GM23338 (cell line): ENCODE results near the gene AGAP3. TPM values are rescaled to one million over a fixed set of nuclear protein-coding genes. Genes with fewer than 3 reads are reported as not detected.

Experiments
- ATAC-seq: fragments of 200-7000 bp; cut with Tn5 transposase; 3 replicates; pipeline ENCODE4 v1.9.1; 2020
- DNase-seq: peaks from one replicate; pipeline ENCODE4 v3.0.0-alpha.2; 2015; ENCODE audit warnings: low spot score
- H2AFZ ChIP-seq: fragments of 200-600 bp; sonication (generic); 2 replicates; pipeline ENCODE4 v1.8.0; 2016; ENCODE audit warnings: antibody characterized with exemption, mild to moderate bottlenecking, moderate library complexity
- H3F3A ChIP-seq: fragments of 200-600 bp; sonication (generic); replicated peaks from 2 replicates; pipeline ENCODE4 v1.8.0; 2017; ENCODE audit warnings: antibody characterized with exemption, mixed run types, low read depth
- H3K27ac ChIP-seq: fragments of 200-600 bp; sonication (generic); 2 replicates; pipeline ENCODE4 v1.6.1; 2016; ENCODE audit warnings: low read depth
- H3K27me3 ChIP-seq: fragments of 200-600 bp; sonication (generic); 2 replicates; pipeline ENCODE4 v1.8.0; 2016; ENCODE audit warnings: mild to moderate bottlenecking, mixed run types, moderate library complexity; ENCODE audit not compliant: insufficient read depth
- H3K36me3 ChIP-seq: fragments of 200-600 bp; sonication (generic); 2 replicates; pipeline ENCODE4 v1.8.0; 2016; ENCODE audit warnings: mild to moderate bottlenecking; ENCODE audit not compliant: insufficient read depth
- H3K4me1 ChIP-seq: fragments of 200-600 bp; sonication (generic); 2 replicates; pipeline ENCODE4 v1.8.0; 2016; ENCODE audit warnings: mild to moderate bottlenecking, moderate library complexity; ENCODE audit not compliant: insufficient read depth
- H3K4me2 ChIP-seq: fragments of 200-600 bp; sonication (generic); 2 replicates; pipeline ENCODE4 v1.7.1; 2017; ENCODE audit warnings: mixed run types
- H3K4me3 ChIP-seq: fragments of 200-600 bp; sonication (generic); 2 replicates; pipeline ENCODE4 v1.6.1; 2016; ENCODE audit warnings: mixed run types
- H3K79me2 ChIP-seq: fragments of 200-600 bp; sonication (generic); replicated peaks from 2 replicates; pipeline ENCODE4 v1.8.0; 2017; ENCODE audit warnings: mild to moderate bottlenecking; ENCODE audit not compliant: insufficient read depth
- H3K9me2 ChIP-seq: fragments of 200-600 bp; sonication (generic); 2 replicates; pipeline ENCODE4 v1.8.0; 2017; ENCODE audit not compliant: insufficient read depth
- H4K20me1 ChIP-seq: fragments of 200-600 bp; sonication (generic); replicated peaks from 2 replicates; pipeline ENCODE4 v1.8.0; 2017; ENCODE audit warnings: mild to moderate bottlenecking; ENCODE audit not compliant: insufficient read depth
- H3K27ac Mint-ChIP-seq: 2 replicates; pipeline ENCODE4 v1.8.0; 2020; ENCODE audit warnings: inconsistent platforms, mild to moderate bottlenecking, moderate library complexity, mixed read lengths
- H3K27me3 Mint-ChIP-seq: 3 replicates; pipeline ENCODE4 v1.8.0; 2022; ENCODE audit warnings: low read depth, mild to moderate bottlenecking, moderate library complexity, mixed read lengths, inconsistent platforms; ENCODE audit not compliant: insufficient read depth, poor library complexity
- H3K36me3 Mint-ChIP-seq: 3 replicates; pipeline ENCODE4 v1.8.0; 2021; ENCODE audit warnings: low read depth, mild to moderate bottlenecking, inconsistent platforms, moderate library complexity, mixed read lengths
- H3K4me1 Mint-ChIP-seq: 3 replicates; pipeline ENCODE4 v1.8.0; 2020; ENCODE audit warnings: mild to moderate bottlenecking, inconsistent platforms, mixed read lengths
- H3K4me3 Mint-ChIP-seq: 3 replicates; pipeline ENCODE4 v1.8.0; 2021; ENCODE audit warnings: moderate library complexity, mild to moderate bottlenecking, inconsistent platforms, mixed read lengths
- H3K9me3 Mint-ChIP-seq: 3 replicates; pipeline ENCODE4 v1.8.0; 2020; ENCODE audit warnings: moderate library complexity, mild to moderate bottlenecking, inconsistent platforms, mixed read lengths
- CREB1 ChIP-seq: fragments of 250-450 bp; sonication (Bioruptor Pico); IDR thresholded peaks from 2 replicates; pipeline ENCODE4 v1.5.0; 2020; ENCODE audit warnings: low read depth, mild to moderate bottlenecking, moderate library complexity
- CTCF ChIP-seq, 2 experiments: fragments of 200-600 bp in 1 of 2; sonication (generic) in 1 of 2; conservative IDR thresholded peaks; 2 replicates each; pipeline versions ENCODE4 v1.5.1 to v1.6.1; 2016 to 2017; ENCODE audit warnings: antibody characterized with exemption in 2 of 2, low read depth in 2 of 2, mild to moderate bottlenecking in 2 of 2, moderate library complexity in 1 of 2
- ETS1 ChIP-seq: IDR thresholded peaks from 2 replicates; pipeline ENCODE4 v1.6.1; 2016; ENCODE audit warnings: antibody characterized with exemption
- EZH2 ChIP-seq: fragments of 200-600 bp; sonication (generic); IDR thresholded peaks from one replicate; pipeline ENCODE4 v1.8.0; 2017; ENCODE audit warnings: antibody characterized with exemption, mild to moderate bottlenecking, low read depth; ENCODE audit not compliant: unreplicated experiment
- EZH2phosphoT487 ChIP-seq: fragments of 200-600 bp; sonication (generic); IDR thresholded peaks from one replicate; pipeline ENCODE4 v1.8.1; 2018; ENCODE audit warnings: antibody characterized with exemption; ENCODE audit not compliant: unreplicated experiment
- JUNB ChIP-seq: IDR thresholded peaks from one replicate; pipeline ENCODE4 v1.6.1; 2016; ENCODE audit warnings: antibody characterized with exemption; ENCODE audit not compliant: unreplicated experiment
- NANOG ChIP-seq: IDR thresholded peaks from 2 replicates; pipeline ENCODE4 v1.6.1; 2016; ENCODE audit warnings: antibody characterized with exemption, borderline replicate concordance
- POLR2AphosphoS5 ChIP-seq: IDR thresholded peaks from 2 replicates; pipeline ENCODE4 v1.6.1; 2016; ENCODE audit warnings: antibody characterized with exemption, low read depth
- REST ChIP-seq: IDR thresholded peaks from one replicate; pipeline ENCODE4 v1.6.1; 2018; ENCODE audit warnings: antibody characterized with exemption; ENCODE audit not compliant: unreplicated experiment
- STAT1 ChIP-seq: IDR thresholded peaks from one replicate; pipeline ENCODE4 v1.6.1; 2016; ENCODE audit warnings: antibody characterized with exemption; ENCODE audit not compliant: unreplicated experiment
- ZNF114 ChIP-seq: fragments of 250-450 bp; sonication (Bioruptor Pico); IDR thresholded peaks from 2 replicates; pipeline ENCODE4 v1.5.0; 2020; ENCODE audit warnings: mild to moderate bottlenecking, moderate library complexity
- ZNF331 ChIP-seq: fragments of 250-450 bp; sonication (Bioruptor Pico); IDR thresholded peaks from 2 replicates; pipeline ENCODE4 v1.5.0; 2020; ENCODE audit warnings: low read depth, mild to moderate bottlenecking, moderate library complexity
- ZNF462 ChIP-seq: fragments of 250-450 bp; sonication (Bioruptor Pico); IDR thresholded peaks from 2 replicates; pipeline ENCODE4 v1.5.0; 2020; ENCODE audit warnings: mild to moderate bottlenecking, moderate library complexity
- polyA plus RNA-seq: library from polyadenylated mRNA; unstranded; fragments of >200 nt; fragmentation: Nextera tagmentation; extraction: Ambion mirVana; gene quantifications from 2 replicates; pipeline ENCODE4 v1.2.1, GENCODE V29; 2016
- total RNA-seq: library from RNA; depleted of rRNA; stranded (reverse); fragments of >200 nt; shearing (Covaris generic); gene quantifications from 2 replicates; pipeline ENCODE4 v1.2.3, GENCODE V29; 2014

Gene AGAP3
- total and polyA plus RNA-seq, 2 experiments from 2014 or later = 24.0 to 39.2 TPM

- H3K4me1 Mint-ChIP-seq = peaks cover 23% of the 10 kb centered on the region
- Histone ChIP-seq H3K9me2 (no peaks in the 10 kb centered on the region), H4K20me1 (no peaks in the 10 kb centered on the region), H3K79me2 (no peaks in the 10 kb centered on the region), H3K27ac (no peak overlapping the region), H3K36me3 (no peaks in the 10 kb centered on the region), H3K4me1 (no peaks in the 10 kb centered on the region; the same call in 1 of the 2 replicates), H3K4me3 (no peak overlapping the region), H3K27me3 (peaks cover 3% of the 10 kb centered on the region; the same call in 1 of the 2 replicates), H3F3A (no peaks in the 10 kb centered on the region), H2AFZ (no peak overlapping the region), H3K4me2 (no peak overlapping the region)
- ATAC-seq (no peak), DNase-seq (no peak)
- H3K9me3 Mint-ChIP-seq = no peaks in the 10 kb centered on the region
- H3K36me3 Mint-ChIP-seq = no peaks in the 10 kb centered on the region
- H3K4me3 Mint-ChIP-seq = no peak overlapping the region
- H3K27me3 Mint-ChIP-seq = peaks cover 9% of the 10 kb centered on the region
- H3K27ac Mint-ChIP-seq = no peak overlapping the region
- TF ChIP-seq ZNF462 (CRISPR knock-in tag) (no peak), ZNF331 (CRISPR knock-in tag) (no peak), EZH2 (no peak), JUNB (no peak), CTCF (conservative IDR thresholded peaks at IDR 0.05; ENCODE audit: low read depth in 2 of 2) (no peak), POLR2AphosphoS5 (no peak), ZNF114 (CRISPR knock-in tag) (no peak), EZH2phosphoT487 (no peak), NANOG (no peak), STAT1 (no peak), ETS1 (no peak), REST (no peak), CREB1 (no peak)
Measured at GRCh38 chr7:151150388-151150787, 64.1 kb downstream of the AGAP3 start.
